PC-9 (cell line): ENCODE results near the gene GBX1.

Experiments
- CTCF ChIP-seq: fragments of 200-600 bp; sonication (generic); conservative IDR thresholded peaks from 2 replicates; pipeline ENCODE4 v1.6.1; 2017; ENCODE audit warnings: mixed run types, antibody characterized with exemption, mild to moderate bottlenecking, moderate library complexity
- EZH2 ChIP-seq: fragments of 200-600 bp; sonication (generic); IDR thresholded peaks from 2 replicates; pipeline ENCODE4 v1.8.0; 2017; ENCODE audit warnings: antibody characterized with exemption, low read depth

GRCh38 chr7:151207804-151208203, 40.3 kb upstream of the GBX1 start:
- no peak for TF ChIP-seq CTCF
- TF ChIP-seq EZH2, result no peak
